Measurements from ENCODE around the gene RNASE4. TPM values are rescaled to one million over a fixed set of nuclear protein-coding genes. Genes with fewer than 3 reads are reported as not detected.

The RNASE4 gene
- total RNA-seq, 1 experiment from 2014 or later = 3.3 TPM

GRCh38 chr14:20675669-20676068 is 8.7 kb upstream of the RNASE4 start:
- ChIA-PET CTCF (no interaction called here), POLR2A (no interaction called here)
- Histone ChIP-seq H3K27ac (ENCODE audit: low read length) (no peak overlapping the region), H3K27me3 (ENCODE audit: control insufficient read depth, insufficient read depth, low read length) (no peaks in the 10 kb centered on the region), H3K36me3 (ENCODE audit: control insufficient read depth, insufficient read depth, low read length) (no peaks in the 10 kb centered on the region), H3K4me3 (ENCODE audit: low read depth in 2 of 2, low read length in 2 of 2) (no peak overlapping the region), H3K9me3 (ENCODE audit: control insufficient read depth, insufficient read depth, low read depth, low read length) (no peaks in the 10 kb centered on the region), H3K4me1 (ENCODE audit: control insufficient read depth, insufficient read depth, low read length) (peaks cover 18% of the 10 kb centered on the region)
- intact Hi-C loops (cut with micrococcal nuclease; ENCODE audit: unreplicated experiment) (no loop called here), in situ Hi-C loops (cut with HindIII; ENCODE audit: low pct_unique_long_range_greater_than_20kb, low sequenced_read_pairs) (no loop called here)
- TF ChIP-seq SIN3A (IDR thresholded peaks at IDR 0.05; ENCODE audit: borderline replicate concordance, insufficient read depth, low read depth, low read length) (no peak), REST (IDR thresholded peaks at IDR 0.05; ENCODE audit: insufficient read depth in 1 of 2, low read depth in 2 of 2, low read length in 1 of 2) (no peak), POLR2AphosphoS5 (IDR thresholded peaks at IDR 0.05; ENCODE audit: low read depth, low read length) (no peak), TCF7L2 (IDR thresholded peaks at IDR 0.05; ENCODE audit: low read depth, low read length) (no peak), CTCF (IDR thresholded peaks at IDR 0.05) (no peak)
- no TSS peak for BruUV-seq (replicated peaks)
- ATAC-seq (no peak), DNase-seq (ENCODE audit: low read depth, low spot score) (no peak)

- Histone ChIP-seq H3K9me3 (ENCODE audit: control insufficient read depth, insufficient read depth, low read depth, low read length) (no peaks in the 10 kb centered on the region), H3K36me3 (ENCODE audit: control insufficient read depth, insufficient read depth, low read length) (no peaks in the 10 kb centered on the region), H3K4me1 (ENCODE audit: control insufficient read depth, insufficient read depth, low read length) (peaks cover 16% of the 10 kb centered on the region), H3K27ac (ENCODE audit: low read length) (no peak overlapping the region), H3K27me3 (ENCODE audit: control insufficient read depth, insufficient read depth, low read length) (no peaks in the 10 kb centered on the region), H3K4me3 (ENCODE audit: low read depth in 2 of 2, low read length in 2 of 2) (no peak overlapping the region)
- ChIA-PET CTCF (no interaction called here), POLR2A (no interaction called here)
- intact Hi-C loops (cut with micrococcal nuclease; ENCODE audit: unreplicated experiment) (no loop called here), in situ Hi-C loops (cut with HindIII; ENCODE audit: low pct_unique_long_range_greater_than_20kb, low sequenced_read_pairs) (no loop called here)
- DNase-seq (ENCODE audit: low read depth, low spot score) = no peak
- ATAC-seq = no peak
- TF ChIP-seq TCF7L2 (IDR thresholded peaks at IDR 0.05; ENCODE audit: low read depth, low read length) (no peak), POLR2AphosphoS5 (IDR thresholded peaks at IDR 0.05; ENCODE audit: low read depth, low read length) (no peak), CTCF (IDR thresholded peaks at IDR 0.05) (no peak), SIN3A (IDR thresholded peaks at IDR 0.05; ENCODE audit: borderline replicate concordance, insufficient read depth, low read depth, low read length) (no peak), REST (IDR thresholded peaks at IDR 0.05; ENCODE audit: insufficient read depth in 1 of 2, low read depth in 2 of 2, low read length in 1 of 2) (no peak)
- no TSS peak for BruUV-seq (replicated peaks)
Observed at GRCh38 chr14:20676072-20676471, 8.3 kb upstream of the RNASE4 start.

Data from Panc1 (cell line).